ENCODE measurements around the gene TMEM125.

The TMEM125 gene

GRCh38 chr1:43304314-43304681 is 34.5 kb downstream of the TMEM125 start:
- DNase-seq (ENCODE audit: extremely low read depth, low read depth), result no peak
- no peak for TF ChIP-seq CTCF (IDR thresholded peaks at IDR 0.05; ENCODE audit: low read depth, low read length, missing control alignments)
- no peak overlapping the region for H3K4me3 ChIP-seq (replicated peaks; ENCODE audit: low read depth, low read length)

- H3K4me3 ChIP-seq (replicated peaks; ENCODE audit: low read depth, low read length), result no peak overlapping the region
- DNase-seq (ENCODE audit: extremely low read depth, low read depth), result no peak
These were observed 35.1 kb downstream of the TMEM125 start for GRCh38 chr1:43304771-43305300.

GRCh38 chr1:43305461-43305860 is 35.7 kb downstream of the TMEM125 start:
- DNase-seq (ENCODE audit: extremely low read depth, low read depth), result no peak
- no peak overlapping the region for H3K4me3 ChIP-seq (replicated peaks; ENCODE audit: low read depth, low read length)
- no peak for TF ChIP-seq CTCF (IDR thresholded peaks at IDR 0.05; ENCODE audit: low read depth, low read length, missing control alignments)

More at GRCh38 chr1:43304771-43305300, 35.1 kb downstream of the TMEM125 start:
- no peak for TF ChIP-seq CTCF (IDR thresholded peaks at IDR 0.05; ENCODE audit: low read depth, low read length, missing control alignments)

- no peak for TF ChIP-seq CTCF (IDR thresholded peaks at IDR 0.05; ENCODE audit: low read depth, low read length, missing control alignments)
- DNase-seq (ENCODE audit: extremely low read depth, low read depth), result no peak
These were observed 36.3 kb downstream of the TMEM125 start for GRCh38 chr1:43305926-43306687.

GRCh38 chr1:43306688-43307457 is 37.1 kb downstream of the TMEM125 start:
- TF ChIP-seq CTCF (IDR thresholded peaks at IDR 0.05; ENCODE audit: low read depth, low read length, missing control alignments), result no peak
- H3K4me3 ChIP-seq (replicated peaks; ENCODE audit: low read depth, low read length), result no peak overlapping the region
- DNase-seq (ENCODE audit: extremely low read depth, low read depth), result no peak

More at GRCh38 chr1:43305926-43306687, 36.3 kb downstream of the TMEM125 start:
- H3K4me3 ChIP-seq (replicated peaks; ENCODE audit: low read depth, low read length), result no peak overlapping the region

- no peak overlapping the region for H3K4me3 ChIP-seq (replicated peaks; ENCODE audit: low read depth, low read length)
- DNase-seq (ENCODE audit: extremely low read depth, low read depth), result no peak
- TF ChIP-seq CTCF (IDR thresholded peaks at IDR 0.05; ENCODE audit: low read depth, low read length, missing control alignments), result no peak
These were observed 37.8 kb downstream of the TMEM125 start for GRCh38 chr1:43307458-43308158.
